Epithelial cell of esophagus (primary cell): ENCODE data around the gene ADGRG3.

Experiments used
- DNase-seq: peaks from one replicate; pipeline ENCODE4 v3.0.0; 2010; ENCODE audit warnings: low read depth
- H3K4me3 ChIP-seq: 2 replicates; pipeline ENCODE4 v1.5.1; 2011; ENCODE audit warnings: mild to moderate bottlenecking, low read length, control low read depth
- TF ChIP-seq, protein P1 (sequence below): IDR thresholded peaks from 2 replicates; pipeline ENCODE4 v1.5.1; 2011; ENCODE audit warnings: low read depth, mild to moderate bottlenecking, low read length, control low read depth, inconsistent platforms; ENCODE audit not compliant: insufficient read depth; ENCODE audit errors: missing control alignments

The ADGRG3 gene

DNA sequence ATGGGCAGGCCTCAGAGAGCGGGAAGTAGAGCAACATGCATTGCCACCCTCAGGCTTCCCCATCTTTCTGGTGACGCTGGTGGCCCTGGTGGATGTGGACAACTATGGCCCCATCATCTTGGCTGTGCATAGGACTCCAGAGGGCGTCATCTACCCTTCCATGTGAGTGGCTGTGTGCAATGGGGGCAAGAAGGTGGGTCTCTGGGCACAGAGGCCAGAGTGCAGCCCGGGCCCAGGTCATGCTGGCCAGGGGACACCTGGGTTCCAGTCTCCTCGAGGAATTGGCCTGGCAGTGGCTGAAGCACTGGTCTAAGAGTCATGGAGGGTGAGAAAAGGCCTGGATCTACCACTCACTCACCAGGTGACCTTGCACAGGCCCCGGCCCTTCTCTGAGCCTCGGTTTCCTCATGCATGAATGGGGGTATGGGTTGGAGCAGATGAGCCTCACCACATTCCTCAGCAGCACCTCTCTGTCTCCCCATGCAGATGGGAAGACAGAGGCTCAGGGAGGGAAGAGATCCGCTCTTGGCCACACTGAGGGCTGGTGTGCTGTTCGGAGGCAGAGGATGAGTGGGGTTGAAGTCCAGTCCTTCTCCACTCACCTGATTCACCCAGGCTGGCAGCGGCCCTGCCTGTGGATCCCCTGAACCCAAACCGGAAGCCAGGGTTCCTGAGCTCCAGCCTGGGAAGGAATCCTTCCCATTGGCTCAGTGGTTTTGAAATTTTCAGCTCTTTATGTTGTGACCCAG lies 7.2 kb upstream of the ADGRG3 start:
- TF ChIP-seq, protein P1, sequence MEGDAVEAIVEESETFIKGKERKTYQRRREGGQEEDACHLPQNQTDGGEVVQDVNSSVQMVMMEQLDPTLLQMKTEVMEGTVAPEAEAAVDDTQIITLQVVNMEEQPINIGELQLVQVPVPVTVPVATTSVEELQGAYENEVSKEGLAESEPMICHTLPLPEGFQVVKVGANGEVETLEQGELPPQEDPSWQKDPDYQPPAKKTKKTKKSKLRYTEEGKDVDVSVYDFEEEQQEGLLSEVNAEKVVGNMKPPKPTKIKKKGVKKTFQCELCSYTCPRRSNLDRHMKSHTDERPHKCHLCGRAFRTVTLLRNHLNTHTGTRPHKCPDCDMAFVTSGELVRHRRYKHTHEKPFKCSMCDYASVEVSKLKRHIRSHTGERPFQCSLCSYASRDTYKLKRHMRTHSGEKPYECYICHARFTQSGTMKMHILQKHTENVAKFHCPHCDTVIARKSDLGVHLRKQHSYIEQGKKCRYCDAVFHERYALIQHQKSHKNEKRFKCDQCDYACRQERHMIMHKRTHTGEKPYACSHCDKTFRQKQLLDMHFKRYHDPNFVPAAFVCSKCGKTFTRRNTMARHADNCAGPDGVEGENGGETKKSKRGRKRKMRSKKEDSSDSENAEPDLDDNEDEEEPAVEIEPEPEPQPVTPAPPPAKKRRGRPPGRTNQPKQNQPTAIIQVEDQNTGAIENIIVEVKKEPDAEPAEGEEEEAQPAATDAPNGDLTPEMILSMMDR, result no peak
- no peak for DNase-seq
- H3K4me3 ChIP-seq, result no peak overlapping the region

DNA sequence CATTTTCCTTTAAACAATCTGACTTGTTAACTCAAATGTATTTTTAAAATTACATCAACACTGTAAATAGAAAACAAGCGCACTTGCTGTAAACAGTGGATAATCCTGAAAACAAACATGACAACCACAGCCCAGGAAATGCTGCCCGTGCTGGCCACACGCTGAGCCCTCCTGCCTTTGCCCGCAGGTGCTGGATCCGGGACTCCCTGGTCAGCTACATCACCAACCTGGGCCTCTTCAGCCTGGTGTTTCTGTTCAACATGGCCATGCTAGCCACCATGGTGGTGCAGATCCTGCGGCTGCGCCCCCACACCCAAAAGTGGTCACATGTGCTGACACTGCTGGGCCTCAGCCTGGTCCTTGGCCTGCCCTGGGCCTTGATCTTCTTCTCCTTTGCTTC lies 6.6 kb upstream of the ADGRG3 start:
- TF ChIP-seq, protein P1, result no peak
- H3K4me3 ChIP-seq, result no peak overlapping the region
- no peak for DNase-seq

DNA sequence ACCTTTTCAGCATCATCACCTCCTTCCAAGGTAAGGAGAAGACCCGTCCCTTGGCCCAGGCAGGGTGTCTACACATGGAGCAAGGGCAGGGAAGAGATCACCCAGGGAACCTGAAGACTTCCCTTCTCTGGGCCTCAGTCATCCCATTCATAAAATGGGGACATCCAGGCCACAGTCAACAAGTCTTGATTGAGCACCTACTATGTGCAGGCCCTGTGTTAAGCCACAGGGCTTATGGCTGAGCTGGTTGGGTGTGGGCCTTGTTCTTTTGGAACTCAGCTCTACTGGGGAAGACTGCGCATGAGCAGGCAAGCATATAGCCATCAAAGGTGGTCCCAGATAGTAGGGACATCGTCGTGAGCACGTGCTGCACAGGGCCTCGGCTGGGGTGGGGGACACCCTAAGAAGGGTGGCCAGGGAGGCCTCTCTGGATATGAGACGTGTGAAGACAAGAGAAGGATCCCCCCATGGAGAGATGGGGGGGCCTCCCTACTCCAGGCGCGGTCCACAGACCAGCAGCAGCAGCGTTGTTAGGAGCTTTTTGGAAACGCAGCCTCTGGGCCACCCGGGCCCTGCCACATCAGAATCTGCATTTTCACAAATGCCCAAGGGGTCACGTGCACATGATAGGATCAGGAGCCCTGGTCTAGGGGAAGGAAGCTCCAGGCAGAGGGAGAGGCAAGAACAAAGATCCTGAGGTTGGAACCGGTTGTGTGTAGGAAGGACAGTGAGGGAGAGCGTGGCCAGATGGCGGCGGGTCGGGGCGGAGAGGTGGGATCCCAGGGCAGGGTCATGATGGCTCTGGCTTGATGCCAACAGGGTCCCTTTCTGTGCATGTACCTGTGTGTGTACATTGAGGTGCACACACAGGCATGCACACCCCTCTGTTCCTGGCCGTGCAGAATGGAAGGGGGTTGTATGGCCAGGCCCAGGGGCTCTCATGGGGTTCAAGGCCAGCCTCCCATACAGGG lies 5.9 kb upstream of the ADGRG3 start:
- H3K4me3 ChIP-seq, result no peak overlapping the region
- TF ChIP-seq, protein P1, result no peak
- DNase-seq, result no peak

DNA sequence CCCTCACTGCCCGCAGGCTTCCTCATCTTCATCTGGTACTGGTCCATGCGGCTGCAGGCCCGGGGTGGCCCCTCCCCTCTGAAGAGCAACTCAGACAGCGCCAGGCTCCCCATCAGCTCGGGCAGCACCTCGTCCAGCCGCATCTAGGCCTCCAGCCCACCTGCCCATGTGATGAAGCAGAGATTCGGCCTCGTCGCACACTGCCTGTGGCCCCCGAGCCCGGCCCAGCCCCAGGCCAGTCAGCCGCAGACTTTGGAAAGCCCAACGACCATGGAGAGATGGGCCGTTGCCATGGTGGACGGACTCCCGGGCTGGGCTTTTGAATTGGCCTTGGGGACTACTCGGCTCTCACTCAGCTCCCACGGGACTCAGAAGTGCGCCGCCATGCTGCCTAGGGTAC lies 4.7 kb upstream of the ADGRG3 start:
- no peak overlapping the region for H3K4me3 ChIP-seq
- TF ChIP-seq, protein P1, result no peak
- no peak for DNase-seq

DNA sequence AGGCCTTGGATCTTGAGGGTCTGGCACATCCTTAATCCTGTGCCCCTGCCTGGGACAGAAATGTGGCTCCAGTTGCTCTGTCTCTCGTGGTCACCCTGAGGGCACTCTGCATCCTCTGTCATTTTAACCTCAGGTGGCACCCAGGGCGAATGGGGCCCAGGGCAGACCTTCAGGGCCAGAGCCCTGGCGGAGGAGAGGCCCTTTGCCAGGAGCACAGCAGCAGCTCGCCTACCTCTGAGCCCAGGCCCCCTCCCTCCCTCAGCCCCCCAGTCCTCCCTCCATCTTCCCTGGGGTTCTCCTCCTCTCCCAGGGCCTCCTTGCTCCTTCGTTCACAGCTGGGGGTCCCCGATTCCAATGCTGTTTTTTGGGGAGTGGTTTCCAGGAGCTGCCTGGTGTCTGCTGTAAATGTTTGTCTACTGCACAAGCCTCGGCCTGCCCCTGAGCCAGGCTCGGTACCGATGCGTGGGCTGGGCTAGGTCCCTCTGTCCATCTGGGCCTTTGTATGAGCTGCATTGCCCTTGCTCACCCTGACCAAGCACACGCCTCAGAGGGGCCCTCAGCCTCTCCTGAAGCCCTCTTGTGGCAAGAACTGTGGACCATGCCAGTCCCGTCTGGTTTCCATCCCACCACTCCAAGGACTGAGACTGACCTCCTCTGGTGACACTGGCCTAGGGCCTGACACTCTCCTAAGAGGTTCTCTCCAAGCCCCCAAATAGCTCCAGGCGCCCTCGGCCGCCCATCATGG lies 4.0 kb upstream of the ADGRG3 start:
- TF ChIP-seq, protein P1, result no peak
- DNase-seq, result no peak
- no peak overlapping the region for H3K4me3 ChIP-seq

DNA sequence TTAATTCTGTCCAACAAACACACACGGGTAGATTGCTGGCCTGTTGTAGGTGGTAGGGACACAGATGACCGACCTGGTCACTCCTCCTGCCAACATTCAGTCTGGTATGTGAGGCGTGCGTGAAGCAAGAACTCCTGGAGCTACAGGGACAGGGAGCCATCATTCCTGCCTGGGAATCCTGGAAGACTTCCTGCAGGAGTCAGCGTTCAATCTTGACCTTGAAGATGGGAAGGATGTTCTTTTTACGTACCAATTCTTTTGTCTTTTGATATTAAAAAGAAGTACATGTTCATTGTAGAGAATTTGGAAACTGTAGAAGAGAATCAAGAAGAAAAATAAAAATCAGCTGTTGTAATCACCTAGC lies 3.5 kb upstream of the ADGRG3 start:
- H3K4me3 ChIP-seq, result no peak overlapping the region
- DNase-seq, result no peak
- TF ChIP-seq, protein P1, result no peak
